Endodermal cell (in vitro differentiated cells): ENCODE measurements around the gene ST6GALNAC2. TPM values are rescaled to one million over a fixed set of nuclear protein-coding genes. Genes with fewer than 3 reads are reported as not detected.
A peak's percentile ranks its signal among the peaks of the same experiment; 100 is the strongest.
"Not testable (repeated sequence)": the region's sequence is repeated elsewhere in the genome, so short reads cannot be mapped to it uniquely, and the experiment has no call there.

Source experiments
- DNase-seq: peaks from one replicate; pipeline ENCODE4 v3.0.0-alpha.2; 2017
- H3K27ac ChIP-seq: 2 replicates; pipeline ENCODE4 v1.5.1; 2013; ENCODE audit warnings: mild to moderate bottlenecking, low read depth, low read length, moderate library complexity
- H3K27me3 ChIP-seq: 2 replicates; pipeline ENCODE4 v1.6.1; 2013; ENCODE audit warnings: mild to moderate bottlenecking, low read length, moderate library complexity; ENCODE audit not compliant: insufficient read depth, control insufficient read depth, poor library complexity, severe bottlenecking
- H3K36me3 ChIP-seq: 2 replicates; pipeline ENCODE4 v1.7.0; 2013; ENCODE audit warnings: mild to moderate bottlenecking, low read length, moderate library complexity; ENCODE audit not compliant: control insufficient read depth, insufficient read depth
- H3K4me1 ChIP-seq: one replicate; pipeline ENCODE4 v1.7.0; 2013; ENCODE audit warnings: low read length; ENCODE audit not compliant: control insufficient read depth, insufficient read depth
- H3K4me3 ChIP-seq: 2 replicates; pipeline ENCODE4 v1.5.1; 2013; ENCODE audit warnings: mild to moderate bottlenecking, low read length, moderate library complexity
- H3K9ac ChIP-seq: 2 replicates; pipeline ENCODE4 v1.6.1; 2013; ENCODE audit warnings: mild to moderate bottlenecking, low read length, moderate library complexity; ENCODE audit not compliant: poor library complexity, severe bottlenecking; ENCODE audit errors: extremely low read depth
- H3K9me3 ChIP-seq: 2 replicates; pipeline ENCODE4 v1.6.1; 2013; ENCODE audit warnings: mild to moderate bottlenecking, low read length, moderate library complexity; ENCODE audit not compliant: control insufficient read depth
- H3K27ac Mint-ChIP-seq: 2 replicates; pipeline ENCODE4 v1.8.0; 2020; ENCODE audit warnings: mixed read lengths
- H3K27me3 Mint-ChIP-seq: 2 replicates; pipeline ENCODE4 v1.8.0; 2021; ENCODE audit warnings: mild to moderate bottlenecking, mixed read lengths; ENCODE audit not compliant: insufficient read depth
- H3K36me3 Mint-ChIP-seq: 2 replicates; pipeline ENCODE4 v1.8.0; 2020; ENCODE audit warnings: low read depth, mixed read lengths
- H3K4me1 Mint-ChIP-seq: 2 replicates; pipeline ENCODE4 v1.8.0; 2020; ENCODE audit warnings: mixed read lengths
- H3K4me3 Mint-ChIP-seq: 2 replicates; pipeline ENCODE4 v1.8.0; 2020; ENCODE audit warnings: mild to moderate bottlenecking, moderate library complexity, mixed read lengths
- H3K9me3 Mint-ChIP-seq: 2 replicates; pipeline ENCODE4 v1.8.0; 2020; ENCODE audit warnings: mild to moderate bottlenecking, mixed read lengths
- CTCF ChIP-seq: fragments of 200-600 bp; sonication (generic); conservative IDR thresholded peaks from 2 replicates; pipeline ENCODE4 v1.5.0; 2021; ENCODE audit warnings: antibody characterized with exemption, mild to moderate bottlenecking
- WGBS, 2 experiments: methylation state at CpG; one replicate each; pipeline versions ENCODE4 v1.1.5 to v1.1.7; 2013; ENCODE audit warnings: missing lambda C conversion rate in 2 of 2, mixed read lengths in 1 of 2; ENCODE audit not compliant: insufficient coverage in 1 of 2, insufficient read length in 1 of 2; 5-methylcytosine and 5-hydroxymethylcytosine counted together
- total RNA-seq, 2 donors: library from RNA; stranded (reverse); fragmentation: NEBNext Ultra II Directional in 1 of 2; extraction: Animal tissue kit (Norgen Biotek cat#: 25700) in 1 of 2; gene quantifications; 2 replicates in 1 of 2; 3 replicates in 1 of 2; pipeline ENCODE4 v1.2.1, GENCODE V29; 2021

ST6GALNAC2 gene
- total RNA-seq, 2 donors from 2014 or later: 15.1 to 26.9 TPM

GRCh38 chr17:76612977-76613851 is 27.6 kb upstream of the ST6GALNAC2 start:
- Histone ChIP-seq H3K9ac (no peak overlapping the region), H3K4me3 (peak overlapping the region; percentile 66), H3K9me3 (peaks cover 37% of the 10 kb centered on the region)

GRCh38 chr17:76612465-76612864 is 26.8 kb upstream of the ST6GALNAC2 start:
- no peak overlapping the region for H3K27ac Mint-ChIP-seq

More at GRCh38 chr17:76612977-76613851, 27.6 kb upstream of the ST6GALNAC2 start:
- H3K27ac ChIP-seq: no peak overlapping the region
- H3K4me1 Mint-ChIP-seq: no peaks in the 10 kb centered on the region
- DNase-seq: peak; percentile 90
- no peak overlapping the region for H3K27ac Mint-ChIP-seq
- no peaks in the 10 kb centered on the region for H3K36me3 ChIP-seq
- H3K4me3 Mint-ChIP-seq: no peak overlapping the region
- H3K27me3 Mint-ChIP-seq: no peaks in the 10 kb centered on the region
- peaks cover 20% of the 10 kb centered on the region for H3K36me3 Mint-ChIP-seq
- no peaks in the 10 kb centered on the region for H3K27me3 ChIP-seq
- TF ChIP-seq CTCF: peak; percentile 20
- H3K9me3 Mint-ChIP-seq: peaks cover 78% of the 10 kb centered on the region
- H3K4me1 ChIP-seq: no peaks in the 10 kb centered on the region
- WGBS, 2 experiments: 68 to 70% methylated on average over 15 to 17 of the region's 17 CpGs

GRCh38 chr17:76611758-76612157 is 26.1 kb upstream of the ST6GALNAC2 start:
- DNase-seq: no peak
- Histone ChIP-seq H3K9me3 (peaks cover 37% of the 10 kb centered on the region), H3K4me3 (peak overlapping the region; percentile 66), H3K27ac (peak overlapping the region; percentile 63), H3K27me3 (no peaks in the 10 kb centered on the region), H3K4me1 (no peaks in the 10 kb centered on the region), H3K36me3 (no peaks in the 10 kb centered on the region), H3K9ac (peak overlapping the region; percentile 47)
- Mint-ChIP-seq H3K36me3 (peaks cover 20% of the 10 kb centered on the region), H3K9me3 (peaks cover 75% of the 10 kb centered on the region), H3K4me3 (no peak overlapping the region), H3K27me3 (no peaks in the 10 kb centered on the region), H3K27ac (no peak overlapping the region), H3K4me1 (no peaks in the 10 kb centered on the region)
- no peak for TF ChIP-seq CTCF
- WGBS, 2 experiments: 75 to 84% methylated on average over 3 to 4 of the region's 4 CpGs

More at GRCh38 chr17:76612465-76612864, 26.8 kb upstream of the ST6GALNAC2 start:
- DNase-seq: no peak
- Mint-ChIP-seq H3K4me3 (no peak overlapping the region), H3K36me3 (peaks cover 20% of the 10 kb centered on the region), H3K4me1 (no peaks in the 10 kb centered on the region), H3K27me3 (no peaks in the 10 kb centered on the region), H3K9me3 (peaks cover 78% of the 10 kb centered on the region)
- no peaks in the 10 kb centered on the region for H3K36me3 ChIP-seq
- H3K9ac ChIP-seq: no peak overlapping the region
- peaks cover 37% of the 10 kb centered on the region for H3K9me3 ChIP-seq
- WGBS, 2 experiments: 93 to 100% methylated on average over 2 to 4 of the region's 4 CpGs
- no peak overlapping the region for H3K27ac ChIP-seq
- peak overlapping the region; percentile 66 for H3K4me3 ChIP-seq
- H3K27me3 ChIP-seq: no peaks in the 10 kb centered on the region
- TF ChIP-seq CTCF: no peak
- H3K4me1 ChIP-seq: no peaks in the 10 kb centered on the region

GRCh38 chr17:76611080-76611749 is 25.6 kb upstream of the ST6GALNAC2 start:
- peak; percentile 81 for DNase-seq
- peak overlapping the region; percentile 66 for H3K4me3 ChIP-seq
- 47 to 60% methylated on average over 1 to 11 of the region's 13 CpGs for WGBS, 2 experiments
- H3K27ac ChIP-seq: peak overlapping the region; percentile 63
- not testable (repeated sequence) for H3K4me1 ChIP-seq, H3K27me3 Mint-ChIP-seq, H3K4me1 Mint-ChIP-seq, H3K27me3 ChIP-seq, H3K36me3 ChIP-seq
- H3K9me3 ChIP-seq: peaks cover 37% of the 10 kb centered on the region
- peak overlapping the region; percentile 47 for H3K9ac ChIP-seq
- Mint-ChIP-seq H3K4me3 (peak overlapping the region; percentile 33), H3K27ac (peak overlapping the region; percentile 68), H3K36me3 (peaks cover 20% of the 10 kb centered on the region), H3K9me3 (peaks cover 70% of the 10 kb centered on the region)
